ENCODE results near the gene CREB3L1. TPM values are rescaled to one million over a fixed set of nuclear protein-coding genes. Genes with fewer than 3 reads are reported as not detected.
"Not testable (repeated sequence)": the region's sequence is repeated elsewhere in the genome, so short reads cannot be mapped to it uniquely, and the experiment has no call there.

CREB3L1 gene
- total RNA-seq, 1 donor from 2014 or later, result 40.9 TPM

GRCh38 chr11:46300270-46300669 lies 22.8 kb downstream of the CREB3L1 start:
- Histone ChIP-seq H3K36me3 (peaks cover 3% of the 10 kb centered on the region), H3K27ac (replicated peaks) (no peak overlapping the region), H3K4me3 (no peak overlapping the region), H3K9me3 (replicated peaks) (no peaks in the 10 kb centered on the region), H3K4me1 (peaks cover 22% of the 10 kb centered on the region), H3K27me3 (ENCODE audit: low read depth) (peaks cover 7% of the 10 kb centered on the region)
- DNase-seq, result no peak
- intact Hi-C loops (cut with micrococcal nuclease), result no loop called here
- TF ChIP-seq CTCF (IDR thresholded peaks at IDR 0.05; ENCODE audit: borderline replicate concordance), result no peak

GRCh38 chr11:46302866-46303265 lies 25.4 kb downstream of the CREB3L1 start:
- TF ChIP-seq CTCF (IDR thresholded peaks at IDR 0.05; ENCODE audit: borderline replicate concordance), result no peak
- Histone ChIP-seq H3K36me3 (peaks cover 3% of the 10 kb centered on the region), H3K4me3 (no peak overlapping the region), H3K4me1 (no peaks in the 10 kb centered on the region), H3K27ac (replicated peaks) (no peak overlapping the region), H3K9me3 (replicated peaks) (no peaks in the 10 kb centered on the region), H3K27me3 (ENCODE audit: low read depth) (no peaks in the 10 kb centered on the region)
- DNase-seq, result no peak
- intact Hi-C loops (cut with micrococcal nuclease), result no loop called here

- H3K36me3 ChIP-seq; H3K27ac ChIP-seq (replicated peaks); H3K4me3 ChIP-seq; H3K27me3 ChIP-seq (ENCODE audit: low read depth); intact Hi-C loops (cut with micrococcal nuclease); H3K9me3 ChIP-seq (replicated peaks); DNase-seq; H3K4me1 ChIP-seq: not testable (repeated sequence)
Observed at GRCh38 chr11:46304036-46304435, 26.6 kb downstream of the CREB3L1 start.

- H3K27me3 ChIP-seq (ENCODE audit: low read depth), result no peaks in the 10 kb centered on the region
- intact Hi-C loops (cut with micrococcal nuclease), result no loop called here
- TF ChIP-seq CTCF (IDR thresholded peaks at IDR 0.05; ENCODE audit: borderline replicate concordance), result no peak
- no peak overlapping the region for H3K4me3 ChIP-seq
- no peak for DNase-seq
- H3K9me3 ChIP-seq (replicated peaks), result no peaks in the 10 kb centered on the region
- peaks cover 4% of the 10 kb centered on the region for H3K4me1 ChIP-seq
- H3K27ac ChIP-seq (replicated peaks), result no peak overlapping the region
- peaks cover 3% of the 10 kb centered on the region for H3K36me3 ChIP-seq
Observed at GRCh38 chr11:46304605-46305179, 27.2 kb downstream of the CREB3L1 start.

- no peak for TF ChIP-seq CTCF (IDR thresholded peaks at IDR 0.05; ENCODE audit: borderline replicate concordance)
- intact Hi-C loops (cut with micrococcal nuclease), result no loop called here
- Histone ChIP-seq H3K9me3 (replicated peaks) (no peaks in the 10 kb centered on the region), H3K4me1 (peaks cover 4% of the 10 kb centered on the region), H3K27ac (replicated peaks) (no peak overlapping the region), H3K36me3 (peaks cover 3% of the 10 kb centered on the region), H3K27me3 (ENCODE audit: low read depth) (no peaks in the 10 kb centered on the region), H3K4me3 (no peak overlapping the region)
- DNase-seq, result no peak
Observed at GRCh38 chr11:46305295-46305694, 27.8 kb downstream of the CREB3L1 start.

- H3K36me3 ChIP-seq, result peaks cover 3% of the 10 kb centered on the region
- no peaks in the 10 kb centered on the region for H3K27me3 ChIP-seq (ENCODE audit: low read depth)
- intact Hi-C loops (cut with micrococcal nuclease), result no loop called here
- DNase-seq, result no peak
- no peak for TF ChIP-seq CTCF (IDR thresholded peaks at IDR 0.05; ENCODE audit: borderline replicate concordance)
- H3K4me1 ChIP-seq, result peaks cover 4% of the 10 kb centered on the region
- H3K27ac ChIP-seq (replicated peaks), result no peak overlapping the region
- H3K4me3 ChIP-seq, result no peak overlapping the region
- H3K9me3 ChIP-seq (replicated peaks), result no peaks in the 10 kb centered on the region
Observed at GRCh38 chr11:46306296-46306853, 28.9 kb downstream of the CREB3L1 start.

Data from left ventricle myocardium inferior (tissue), 1 donor.